Camera-type eye (tissue), 1 donor: Measurements from ENCODE around the gene HDHD2. TPM values are rescaled to one million over a fixed set of nuclear protein-coding genes. Genes with fewer than 3 reads are reported as not detected.

ENCODE experiments used
- total RNA-seq: library from RNA; depleted of rRNA; stranded (reverse); fragments of >200 nt; gene quantifications from one replicate; pipeline ENCODE4 v1.2.3, GENCODE V29; 2014

Gene HDHD2
- total RNA-seq = 50.9 TPM

DNA sequence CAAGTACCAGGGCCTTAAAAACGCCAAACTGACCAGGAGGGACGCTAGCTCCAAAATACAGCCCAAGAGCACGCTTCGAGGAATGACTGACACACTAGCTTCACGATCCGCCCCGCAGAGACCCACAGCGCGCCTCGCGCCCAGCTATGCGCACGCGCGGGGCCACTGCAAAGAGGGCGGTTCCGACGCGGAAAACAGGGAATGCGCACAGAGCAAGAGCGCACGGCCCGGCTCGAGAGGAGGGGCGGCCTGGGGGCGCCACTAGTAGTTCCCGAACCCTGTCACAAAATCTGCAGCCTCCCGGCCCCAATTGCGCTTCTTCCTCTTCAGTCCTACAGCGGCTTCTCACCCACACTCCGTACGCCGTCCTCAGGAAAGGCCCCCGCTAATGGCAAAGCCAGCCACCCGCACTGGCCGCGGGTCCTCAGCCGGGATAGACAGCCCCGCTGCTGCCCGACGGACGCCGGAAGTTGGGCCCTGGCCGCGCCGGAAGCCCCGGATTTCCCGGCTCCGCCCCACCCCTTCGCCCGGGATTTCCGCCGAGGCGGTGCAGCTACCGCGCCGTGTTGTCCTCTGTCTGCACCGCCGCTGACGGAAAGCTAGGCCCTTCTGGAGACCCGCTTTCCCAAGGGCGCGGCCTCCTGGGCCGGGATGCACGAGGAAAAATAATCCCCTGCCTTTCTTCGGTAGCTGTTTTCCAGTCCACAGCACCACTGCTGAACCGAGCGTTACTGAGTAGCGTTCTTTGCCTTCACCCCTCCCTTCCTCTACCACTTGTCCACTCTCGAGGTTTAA lies at the start of gene HDHD2:
TSS of gene HDHD2 (minus strand) at position 472 of the 795 bp plus-strand sequence. CDS start 14,061 bp downstream, outside the sequence.

DNA sequence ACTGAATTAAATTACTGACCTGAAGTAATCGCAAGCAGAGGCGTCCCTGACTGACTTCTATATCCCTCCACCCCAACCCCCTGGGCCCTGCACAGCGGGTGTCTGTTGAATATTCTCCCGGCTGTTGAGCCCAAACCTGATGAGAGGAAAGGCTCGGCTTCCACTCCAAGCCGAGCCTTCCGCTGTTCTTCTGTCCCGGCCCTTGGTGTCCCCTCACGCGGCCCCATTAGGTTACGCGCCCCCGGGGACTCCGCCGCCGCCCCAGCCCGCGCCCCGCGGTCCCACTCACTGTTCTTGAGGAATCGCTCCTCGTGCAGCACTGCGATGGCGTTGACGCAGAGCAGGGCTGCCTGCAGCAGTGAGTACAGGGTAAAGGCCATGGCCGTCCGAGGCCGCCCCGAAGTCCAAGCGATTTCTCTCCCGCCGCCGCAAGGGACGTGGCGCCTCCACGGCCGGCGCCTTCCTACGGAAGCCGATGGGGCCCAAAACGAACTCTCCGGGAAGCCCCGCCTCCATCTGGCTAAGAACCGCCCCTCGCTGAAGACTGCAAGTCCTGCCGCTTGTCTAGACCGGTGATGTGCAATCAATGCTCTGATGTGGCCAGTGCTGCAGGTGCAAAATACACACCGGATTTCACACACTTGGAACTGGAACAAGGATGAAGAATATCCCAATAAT lies 25.7 kb upstream of the HDHD2 start, which contains the start of gene IER3IP1:
TSS of gene IER3IP1 (minus strand) at position 467 of the 678 bp plus-strand sequence. CDS start at position 380, 87 bp downstream.

Other genes starting within 250 kb of the HDHD2 start
- gene PIAS2, start 233.0 kb downstream of the HDHD2 start, total RNA-seq = 74.1 TPM
- gene KATNAL2, start 232.9 kb downstream of the HDHD2 start, total RNA-seq = 4.6 TPM
- not detected for gene ELOA2, start 114.9 kb downstream of the HDHD2 start, total RNA-seq
- 18.4 TPM for gene IER3IP1, start 25.9 kb upstream of the HDHD2 start, total RNA-seq
- gene SKOR2, start 101.2 kb upstream of the HDHD2 start, total RNA-seq = 1.2 TPM